GM12872 (cell line): ENCODE results near the gene ACOXL.

Experiments used
- TF ChIP-seq, protein P1 (sequence below): IDR thresholded peaks from 3 replicates; pipeline ENCODE4 v1.5.1; 2011; ENCODE audit warnings: low read depth, mild to moderate bottlenecking, low read length, moderate library complexity; ENCODE audit not compliant: insufficient read depth

Gene ACOXL

DNA sequence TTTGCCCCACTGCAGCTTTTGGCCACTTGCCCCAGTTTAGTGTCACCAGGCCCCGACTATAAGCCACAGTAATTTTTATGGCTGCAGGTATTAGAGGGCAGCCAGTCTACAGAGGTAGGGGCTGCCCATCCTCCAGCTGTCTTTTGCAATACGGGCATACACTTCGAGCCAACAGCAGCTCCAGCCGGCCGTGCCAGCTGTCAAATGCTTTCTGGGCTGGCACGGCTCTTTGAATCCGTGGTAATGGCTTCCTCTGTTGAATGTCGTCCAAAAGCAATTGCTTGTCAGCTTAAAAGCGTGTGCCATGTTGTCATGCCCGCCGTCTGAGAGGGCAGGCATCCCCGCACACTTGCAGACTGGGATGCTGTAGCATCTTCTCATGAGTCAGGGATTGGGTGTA lies 429.6 kb downstream of the ACOXL start:
- TF ChIP-seq, protein P1, sequence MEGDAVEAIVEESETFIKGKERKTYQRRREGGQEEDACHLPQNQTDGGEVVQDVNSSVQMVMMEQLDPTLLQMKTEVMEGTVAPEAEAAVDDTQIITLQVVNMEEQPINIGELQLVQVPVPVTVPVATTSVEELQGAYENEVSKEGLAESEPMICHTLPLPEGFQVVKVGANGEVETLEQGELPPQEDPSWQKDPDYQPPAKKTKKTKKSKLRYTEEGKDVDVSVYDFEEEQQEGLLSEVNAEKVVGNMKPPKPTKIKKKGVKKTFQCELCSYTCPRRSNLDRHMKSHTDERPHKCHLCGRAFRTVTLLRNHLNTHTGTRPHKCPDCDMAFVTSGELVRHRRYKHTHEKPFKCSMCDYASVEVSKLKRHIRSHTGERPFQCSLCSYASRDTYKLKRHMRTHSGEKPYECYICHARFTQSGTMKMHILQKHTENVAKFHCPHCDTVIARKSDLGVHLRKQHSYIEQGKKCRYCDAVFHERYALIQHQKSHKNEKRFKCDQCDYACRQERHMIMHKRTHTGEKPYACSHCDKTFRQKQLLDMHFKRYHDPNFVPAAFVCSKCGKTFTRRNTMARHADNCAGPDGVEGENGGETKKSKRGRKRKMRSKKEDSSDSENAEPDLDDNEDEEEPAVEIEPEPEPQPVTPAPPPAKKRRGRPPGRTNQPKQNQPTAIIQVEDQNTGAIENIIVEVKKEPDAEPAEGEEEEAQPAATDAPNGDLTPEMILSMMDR = no peak

DNA sequence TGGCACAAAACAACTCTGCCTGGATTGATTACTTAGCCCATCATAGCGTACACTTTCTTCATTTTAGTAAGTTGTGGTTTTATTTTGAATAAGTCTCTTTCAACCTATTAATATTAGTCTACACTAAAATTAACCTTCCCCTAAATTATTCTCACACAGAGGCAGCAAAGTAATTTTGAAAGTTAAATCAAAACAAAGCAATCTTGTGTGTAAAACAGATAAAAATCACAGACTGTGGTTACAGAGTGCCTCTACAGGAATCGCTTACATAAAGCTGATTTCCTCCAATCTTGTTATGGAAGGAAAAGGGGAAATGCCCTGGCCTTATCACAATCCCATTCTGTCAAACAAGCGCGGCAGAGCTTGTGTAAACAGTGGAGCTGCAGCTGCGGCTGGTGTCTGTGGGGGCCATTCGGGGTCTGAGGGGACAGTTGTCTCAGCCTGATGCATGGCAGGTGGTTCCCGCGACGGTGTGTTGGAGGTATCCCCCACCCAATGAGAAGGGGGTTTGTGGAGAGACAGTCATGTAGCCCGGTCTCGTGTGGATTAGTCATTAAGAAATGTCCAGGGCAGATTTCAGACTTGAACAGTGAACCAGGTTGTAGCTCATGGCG lies 430.5 kb downstream of the ACOXL start:
- TF ChIP-seq, protein P1 = no peak

DNA sequence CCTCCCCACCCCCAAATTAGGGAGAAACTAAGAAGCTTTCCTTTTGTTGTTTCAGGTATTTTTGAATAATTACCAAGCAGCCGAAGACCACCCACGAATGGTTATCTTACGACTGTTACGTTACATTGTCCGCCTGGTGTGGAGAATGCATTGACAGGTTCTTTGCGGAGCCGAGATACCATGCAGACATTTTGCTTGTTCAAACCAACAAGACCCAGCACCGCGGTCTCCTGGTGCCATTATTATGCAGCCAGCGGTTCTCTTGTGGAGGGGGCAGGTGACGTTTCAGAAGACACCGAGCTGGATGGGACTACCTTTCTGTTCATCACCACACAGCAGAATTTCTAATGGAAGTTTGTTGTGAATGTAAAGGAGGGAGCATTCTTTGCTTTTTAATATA lies 431.7 kb downstream of the ACOXL start:
- TF ChIP-seq, protein P1 = no peak

DNA sequence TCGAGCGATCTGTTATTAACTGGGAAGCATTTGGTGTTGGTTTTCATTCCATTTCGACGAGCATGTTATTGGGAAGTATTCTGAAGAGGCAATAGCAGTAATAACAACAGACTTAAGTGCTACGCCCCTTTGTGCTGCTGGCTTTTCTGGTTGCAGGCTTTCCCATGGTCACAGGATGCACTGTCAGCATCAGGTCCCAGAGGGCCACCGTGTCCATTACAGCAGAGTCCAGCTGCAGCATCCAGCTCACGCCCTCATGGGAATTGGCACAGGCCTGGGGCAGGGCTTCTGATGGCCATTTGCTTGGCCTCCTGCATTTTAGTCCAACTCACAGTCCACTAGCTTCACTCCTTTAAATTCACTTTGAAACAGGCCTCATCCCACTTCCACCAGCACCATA lies 432.7 kb downstream of the ACOXL start:
- TF ChIP-seq, protein P1 = no peak

DNA sequence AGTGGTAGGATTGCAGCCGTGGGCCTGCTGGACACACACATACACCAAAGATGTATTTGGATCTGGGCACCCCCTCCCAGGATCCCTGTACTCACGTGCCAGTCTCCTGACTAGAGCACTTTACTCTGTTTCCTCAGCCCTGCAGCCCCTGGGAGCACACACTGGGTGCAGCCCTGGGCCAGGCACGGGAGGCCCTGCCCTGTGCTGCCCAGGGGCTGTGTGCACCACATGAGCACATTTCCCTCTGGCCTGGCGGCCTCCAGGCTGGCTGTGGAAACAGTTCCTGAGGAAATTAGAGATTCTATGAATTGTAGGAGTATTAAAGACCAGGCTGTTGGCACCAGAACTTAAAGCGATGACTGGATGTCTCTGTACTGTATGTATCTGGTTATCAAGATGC lies 433.7 kb downstream of the ACOXL start:
- TF ChIP-seq, protein P1 = no peak

DNA sequence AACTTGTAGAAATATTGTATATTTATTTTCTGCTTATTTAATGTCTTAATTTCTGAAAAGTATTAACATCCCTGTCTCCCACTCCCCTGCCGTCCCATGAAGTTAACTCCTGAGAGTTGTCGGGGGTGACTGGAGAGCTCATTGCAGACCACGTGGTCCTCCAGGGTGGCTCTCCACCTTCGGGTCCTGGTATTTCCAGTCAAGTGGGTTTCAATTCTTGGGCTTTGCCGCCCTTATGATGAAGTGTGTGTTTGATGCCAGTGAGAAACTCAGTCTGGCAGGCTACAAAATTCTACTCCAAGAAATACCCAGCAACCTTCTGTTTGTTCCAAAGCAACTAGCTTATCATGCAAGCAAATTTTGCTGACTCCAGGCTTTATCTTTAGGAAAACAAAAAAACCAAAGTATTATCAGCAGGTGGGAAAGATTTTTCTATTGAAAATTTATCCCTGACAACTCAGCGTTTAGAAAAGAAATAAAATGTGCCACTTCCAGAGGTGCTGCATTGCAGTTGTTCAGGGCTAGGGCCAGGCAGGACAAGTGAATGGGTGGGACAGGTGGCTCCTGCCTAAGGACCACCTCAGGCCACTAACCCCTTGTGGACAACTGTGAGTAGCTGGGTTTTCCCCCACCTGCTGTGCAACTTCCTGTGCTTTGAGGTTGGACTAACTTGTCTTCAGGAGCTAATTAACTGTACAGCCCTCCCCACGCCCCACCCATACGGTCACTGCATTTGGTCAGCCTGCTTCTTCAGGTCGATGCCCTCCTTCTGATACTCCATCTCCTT lies 434.9 kb downstream of the ACOXL start:
- TF ChIP-seq, protein P1 = no peak

DNA sequence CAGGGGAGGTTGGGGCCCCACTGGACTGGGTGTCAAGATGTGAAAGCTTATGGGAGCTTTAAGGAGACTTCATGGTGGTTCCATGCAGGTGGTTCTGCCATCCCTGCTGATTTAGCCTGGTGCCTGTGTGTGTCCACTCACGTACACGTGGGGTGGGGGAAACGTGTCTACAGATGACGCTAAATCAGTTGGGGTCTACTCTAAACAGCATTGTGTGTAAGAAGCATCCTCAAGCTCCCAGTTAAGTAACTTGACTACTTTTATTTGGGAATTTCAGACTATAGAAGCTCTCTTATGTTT lies 435.4 kb downstream of the ACOXL start:
- TF ChIP-seq, protein P1 = no peak
